ENCODE results near the gene OR6B3.

GRCh38 chr2:240032406-240033329 lies 20.7 kb downstream of the OR6B3 start:
- TF ChIP-seq, protein P1, sequence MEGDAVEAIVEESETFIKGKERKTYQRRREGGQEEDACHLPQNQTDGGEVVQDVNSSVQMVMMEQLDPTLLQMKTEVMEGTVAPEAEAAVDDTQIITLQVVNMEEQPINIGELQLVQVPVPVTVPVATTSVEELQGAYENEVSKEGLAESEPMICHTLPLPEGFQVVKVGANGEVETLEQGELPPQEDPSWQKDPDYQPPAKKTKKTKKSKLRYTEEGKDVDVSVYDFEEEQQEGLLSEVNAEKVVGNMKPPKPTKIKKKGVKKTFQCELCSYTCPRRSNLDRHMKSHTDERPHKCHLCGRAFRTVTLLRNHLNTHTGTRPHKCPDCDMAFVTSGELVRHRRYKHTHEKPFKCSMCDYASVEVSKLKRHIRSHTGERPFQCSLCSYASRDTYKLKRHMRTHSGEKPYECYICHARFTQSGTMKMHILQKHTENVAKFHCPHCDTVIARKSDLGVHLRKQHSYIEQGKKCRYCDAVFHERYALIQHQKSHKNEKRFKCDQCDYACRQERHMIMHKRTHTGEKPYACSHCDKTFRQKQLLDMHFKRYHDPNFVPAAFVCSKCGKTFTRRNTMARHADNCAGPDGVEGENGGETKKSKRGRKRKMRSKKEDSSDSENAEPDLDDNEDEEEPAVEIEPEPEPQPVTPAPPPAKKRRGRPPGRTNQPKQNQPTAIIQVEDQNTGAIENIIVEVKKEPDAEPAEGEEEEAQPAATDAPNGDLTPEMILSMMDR (IDR thresholded peaks at IDR 0.05; ENCODE audit: low read depth, low read length, poor library complexity, severe bottlenecking): no peak
- no peak for TF ChIP-seq EZH2phosphoT487 (IDR thresholded peaks at IDR 0.05; ENCODE audit: borderline replicate concordance, low read length)
